HL-60 (cell line): ENCODE results near the gene ZNG1F.
"Not testable (repeated sequence)": the region's sequence is repeated elsewhere in the genome, so short reads cannot be mapped to it uniquely, and the experiment has no call there.

Experiments
- SPI1 ChIP-seq: IDR thresholded peaks from 2 replicates; pipeline ENCODE4 v1.6.1; 2012; ENCODE audit warnings: low read depth, mild to moderate bottlenecking, borderline replicate concordance
- TF ChIP-seq, protein P1 (sequence below): IDR thresholded peaks from one replicate; pipeline ENCODE4 v1.5.1; 2011; ENCODE audit warnings: low read length, control low read depth, inconsistent platforms; ENCODE audit not compliant: insufficient read depth

DNA sequence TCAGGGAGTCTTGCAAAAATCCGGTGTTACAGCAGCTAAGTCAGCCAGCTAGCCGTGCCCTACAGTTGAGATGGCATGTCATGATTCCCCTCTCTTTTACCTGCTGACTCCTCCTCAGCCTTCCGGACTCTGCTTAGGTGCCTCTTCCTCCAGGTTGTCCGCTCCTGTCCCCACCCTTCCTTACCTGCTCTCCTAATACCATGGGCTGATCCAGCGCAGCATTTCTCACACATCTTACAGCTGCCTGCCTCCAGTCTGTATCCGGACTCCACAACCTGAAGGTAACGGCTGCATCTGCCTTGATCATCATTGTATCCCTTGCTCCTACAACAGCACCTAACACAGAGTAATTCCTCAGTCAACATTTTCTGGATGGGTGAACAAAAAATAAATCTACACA is 69.8 kb downstream of the ZNG1F start:
- TF ChIP-seq, protein P1, sequence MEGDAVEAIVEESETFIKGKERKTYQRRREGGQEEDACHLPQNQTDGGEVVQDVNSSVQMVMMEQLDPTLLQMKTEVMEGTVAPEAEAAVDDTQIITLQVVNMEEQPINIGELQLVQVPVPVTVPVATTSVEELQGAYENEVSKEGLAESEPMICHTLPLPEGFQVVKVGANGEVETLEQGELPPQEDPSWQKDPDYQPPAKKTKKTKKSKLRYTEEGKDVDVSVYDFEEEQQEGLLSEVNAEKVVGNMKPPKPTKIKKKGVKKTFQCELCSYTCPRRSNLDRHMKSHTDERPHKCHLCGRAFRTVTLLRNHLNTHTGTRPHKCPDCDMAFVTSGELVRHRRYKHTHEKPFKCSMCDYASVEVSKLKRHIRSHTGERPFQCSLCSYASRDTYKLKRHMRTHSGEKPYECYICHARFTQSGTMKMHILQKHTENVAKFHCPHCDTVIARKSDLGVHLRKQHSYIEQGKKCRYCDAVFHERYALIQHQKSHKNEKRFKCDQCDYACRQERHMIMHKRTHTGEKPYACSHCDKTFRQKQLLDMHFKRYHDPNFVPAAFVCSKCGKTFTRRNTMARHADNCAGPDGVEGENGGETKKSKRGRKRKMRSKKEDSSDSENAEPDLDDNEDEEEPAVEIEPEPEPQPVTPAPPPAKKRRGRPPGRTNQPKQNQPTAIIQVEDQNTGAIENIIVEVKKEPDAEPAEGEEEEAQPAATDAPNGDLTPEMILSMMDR = not testable (repeated sequence)
- TF ChIP-seq SPI1 = not testable (repeated sequence)
